ENCODE measurements around the gene SLC25A51.

Gene SLC25A51

DNA sequence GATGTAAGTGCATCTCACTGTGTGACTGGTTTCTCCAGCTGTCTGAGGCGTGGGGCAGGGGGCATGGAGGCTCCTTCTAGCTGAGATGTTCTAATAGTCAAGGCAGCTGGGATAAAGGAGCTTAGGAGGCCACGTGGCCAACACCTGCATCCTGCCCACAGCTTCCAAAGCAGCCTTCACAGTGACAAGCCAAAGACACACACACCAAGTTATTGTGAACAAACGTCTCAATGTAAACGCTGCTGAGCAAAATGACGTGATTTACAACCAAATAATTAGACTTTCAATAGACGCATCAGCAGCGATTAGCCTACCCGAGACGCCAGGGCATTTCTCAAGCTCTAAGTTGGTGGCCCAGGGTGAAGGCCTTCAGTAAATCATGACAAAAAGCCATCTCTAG, 23.2 kb upstream of the SLC25A51 start:
- H3K9me3 Mint-ChIP-seq, result no peaks in the 10 kb centered on the region
- no peaks in the 10 kb centered on the region for H3K27me3 Mint-ChIP-seq (ENCODE audit: low read depth)
- no peaks in the 10 kb centered on the region for H3K36me3 Mint-ChIP-seq (ENCODE audit: low read depth)
- no peak overlapping the region for H3K4me3 Mint-ChIP-seq
- no peak overlapping the region for H3K27ac Mint-ChIP-seq
- no peaks in the 10 kb centered on the region for H3K4me1 Mint-ChIP-seq (ENCODE audit: low read depth)

DNA sequence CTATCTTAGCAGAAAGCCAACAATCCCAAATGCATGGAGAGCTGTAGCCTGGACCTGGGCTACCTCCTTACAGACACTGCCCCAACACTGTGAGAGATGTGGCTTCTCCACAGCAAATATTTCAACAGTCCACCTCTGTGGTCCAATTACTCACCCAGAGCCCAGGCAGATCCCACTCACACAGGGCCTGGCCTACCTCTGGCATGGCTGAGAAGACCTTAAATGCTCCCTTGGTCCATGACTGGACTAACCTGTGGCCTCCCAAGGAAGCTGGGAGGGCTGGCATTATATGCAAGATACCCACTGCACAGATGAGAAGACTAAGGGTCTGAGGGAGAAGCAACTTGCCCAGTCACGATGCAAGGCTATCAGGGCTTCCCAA, 22.8 kb upstream of the SLC25A51 start:
- Mint-ChIP-seq H3K27ac (no peak overlapping the region), H3K4me3 (no peak overlapping the region), H3K4me1 (ENCODE audit: low read depth) (no peaks in the 10 kb centered on the region)

DNA sequence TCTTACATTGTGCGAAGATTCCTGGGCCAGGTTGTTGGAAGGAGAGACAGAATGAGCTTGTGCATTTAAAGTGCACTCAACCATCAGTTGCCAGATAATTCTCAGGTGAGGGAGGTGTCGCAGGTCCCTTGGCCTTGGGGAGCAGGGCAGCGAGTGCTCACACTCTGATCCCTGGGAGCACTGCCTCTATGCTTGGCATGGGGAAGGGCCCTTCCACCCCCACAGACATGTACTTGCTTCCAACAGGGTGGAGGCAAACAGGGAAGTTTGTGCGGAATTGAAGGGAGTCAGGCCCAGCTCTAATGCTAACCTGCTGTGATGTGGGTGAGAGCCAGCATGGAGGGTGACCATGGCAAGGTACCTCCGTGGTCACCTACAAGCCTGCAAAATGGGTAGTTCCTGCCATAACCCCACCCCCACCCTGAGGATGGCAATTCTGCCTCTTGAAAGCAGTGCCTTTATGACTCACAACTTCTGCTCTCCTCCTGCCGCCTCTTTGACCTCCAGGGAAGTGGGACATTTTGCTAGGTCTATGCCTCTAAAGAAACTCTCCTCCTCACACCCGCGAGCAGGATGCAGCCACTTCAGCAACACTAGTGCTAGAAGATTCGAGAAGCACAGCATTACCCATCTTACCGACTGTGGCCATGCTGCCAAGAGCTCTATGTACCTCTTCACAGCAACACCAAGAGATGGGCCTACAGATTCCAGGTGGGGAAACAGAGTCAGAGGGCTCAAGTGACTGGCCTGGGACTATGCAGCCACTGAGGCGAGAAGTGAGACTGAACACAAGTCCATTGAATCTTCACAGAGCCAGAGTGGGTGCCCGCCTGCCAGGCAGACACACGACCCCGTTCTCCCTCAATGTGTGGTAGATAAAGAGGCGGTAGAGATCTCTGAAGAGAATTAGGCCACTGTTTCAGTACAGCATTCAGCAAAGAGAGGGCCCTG, 22.1 kb upstream of the SLC25A51 start:
- Mint-ChIP-seq H3K27ac (no peak overlapping the region), H3K9me3 (no peaks in the 10 kb centered on the region), H3K4me3 (no peak overlapping the region), H3K4me1 (ENCODE audit: low read depth) (no peaks in the 10 kb centered on the region), H3K36me3 (ENCODE audit: low read depth) (no peaks in the 10 kb centered on the region), H3K27me3 (ENCODE audit: low read depth) (no peaks in the 10 kb centered on the region)

More for the DNA sequence above, 22.8 kb upstream of the SLC25A51 start:
- no peaks in the 10 kb centered on the region for H3K27me3 Mint-ChIP-seq (ENCODE audit: low read depth)
- no peaks in the 10 kb centered on the region for H3K9me3 Mint-ChIP-seq
- no peaks in the 10 kb centered on the region for H3K36me3 Mint-ChIP-seq (ENCODE audit: low read depth)

DNA sequence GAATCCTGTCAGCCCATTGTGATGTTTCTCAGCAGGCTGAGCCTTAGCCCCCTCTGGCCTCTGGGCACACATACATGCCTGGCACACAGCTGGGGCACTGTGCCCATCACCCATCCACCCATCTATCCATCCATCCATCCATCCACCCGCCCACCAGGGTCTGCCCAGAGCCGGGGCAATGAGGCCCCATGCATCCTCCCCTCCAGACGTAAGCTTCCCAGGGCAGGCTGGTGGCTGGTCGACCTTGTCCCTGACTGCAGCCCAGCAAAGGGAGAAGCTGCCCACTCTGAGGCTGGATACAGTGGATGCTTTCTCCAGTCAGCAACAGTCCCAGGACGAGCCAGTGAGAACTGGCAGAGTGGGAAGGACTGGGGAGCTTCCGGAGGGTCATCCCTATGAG, 21.1 kb upstream of the SLC25A51 start:
- Mint-ChIP-seq H3K4me1 (ENCODE audit: low read depth) (no peaks in the 10 kb centered on the region), H3K27ac (no peak overlapping the region), H3K27me3 (ENCODE audit: low read depth) (no peaks in the 10 kb centered on the region), H3K9me3 (no peaks in the 10 kb centered on the region), H3K36me3 (ENCODE audit: low read depth) (no peaks in the 10 kb centered on the region), H3K4me3 (no peak overlapping the region)

DNA sequence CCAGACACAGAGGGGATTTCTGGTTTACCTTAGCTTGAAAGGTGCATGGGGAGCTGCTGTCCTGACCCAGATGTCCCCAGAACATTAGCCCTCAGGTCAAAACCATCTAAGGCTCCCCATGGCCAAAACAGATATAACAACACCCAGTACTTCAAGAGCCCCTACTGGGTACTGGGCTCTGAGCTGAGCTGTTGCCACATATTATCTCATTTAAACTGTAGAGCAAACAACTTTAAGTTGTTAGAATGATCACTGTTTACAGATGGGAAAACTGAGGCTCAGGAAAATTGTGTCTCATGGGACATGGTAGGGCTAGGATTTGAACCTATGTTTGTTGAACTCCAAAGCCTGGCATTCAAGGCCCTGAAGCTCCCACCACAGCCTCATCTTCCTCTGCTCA, 20.6 kb upstream of the SLC25A51 start:
- no peaks in the 10 kb centered on the region for H3K4me1 Mint-ChIP-seq (ENCODE audit: low read depth)
- no peaks in the 10 kb centered on the region for H3K27me3 Mint-ChIP-seq (ENCODE audit: low read depth)
- no peak overlapping the region for H3K4me3 Mint-ChIP-seq
- no peak overlapping the region for H3K27ac Mint-ChIP-seq
- H3K36me3 Mint-ChIP-seq (ENCODE audit: low read depth), result no peaks in the 10 kb centered on the region
- no peaks in the 10 kb centered on the region for H3K9me3 Mint-ChIP-seq

DNA sequence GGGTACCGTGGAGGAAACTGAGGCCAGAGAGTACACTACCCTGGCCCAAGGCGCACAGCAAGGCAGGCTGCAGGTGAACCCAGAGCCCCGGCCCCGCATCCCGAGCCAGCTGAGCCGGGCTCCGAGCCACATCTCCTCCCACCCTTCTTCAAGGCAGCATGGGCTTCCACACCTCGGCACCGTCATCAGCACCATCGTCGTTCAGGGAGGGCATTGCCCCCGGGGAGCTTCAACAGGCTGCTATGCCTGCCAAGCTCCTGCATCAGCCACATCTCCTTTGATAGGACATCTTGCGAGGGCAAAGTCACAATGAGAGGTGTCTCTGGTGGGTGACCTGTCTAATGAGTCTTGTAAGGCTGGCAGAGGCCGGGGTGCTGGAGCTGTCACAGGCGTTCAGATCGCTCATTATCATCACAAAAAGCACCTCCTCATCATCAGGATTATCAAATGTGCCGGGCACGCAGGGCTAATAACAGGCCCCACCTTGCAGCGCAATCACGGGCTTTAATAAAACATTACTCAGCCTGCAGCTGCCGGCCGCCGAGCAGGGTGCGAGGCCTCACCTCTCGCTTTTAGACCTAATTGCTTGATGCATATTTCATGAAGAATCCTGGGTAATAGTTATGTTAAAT, 20.0 kb upstream of the SLC25A51 start:
- Mint-ChIP-seq H3K4me3 (no peak overlapping the region), H3K36me3 (ENCODE audit: low read depth) (no peaks in the 10 kb centered on the region), H3K9me3 (no peaks in the 10 kb centered on the region), H3K4me1 (ENCODE audit: low read depth) (no peaks in the 10 kb centered on the region), H3K27ac (no peak overlapping the region), H3K27me3 (ENCODE audit: low read depth) (no peaks in the 10 kb centered on the region)

DNA sequence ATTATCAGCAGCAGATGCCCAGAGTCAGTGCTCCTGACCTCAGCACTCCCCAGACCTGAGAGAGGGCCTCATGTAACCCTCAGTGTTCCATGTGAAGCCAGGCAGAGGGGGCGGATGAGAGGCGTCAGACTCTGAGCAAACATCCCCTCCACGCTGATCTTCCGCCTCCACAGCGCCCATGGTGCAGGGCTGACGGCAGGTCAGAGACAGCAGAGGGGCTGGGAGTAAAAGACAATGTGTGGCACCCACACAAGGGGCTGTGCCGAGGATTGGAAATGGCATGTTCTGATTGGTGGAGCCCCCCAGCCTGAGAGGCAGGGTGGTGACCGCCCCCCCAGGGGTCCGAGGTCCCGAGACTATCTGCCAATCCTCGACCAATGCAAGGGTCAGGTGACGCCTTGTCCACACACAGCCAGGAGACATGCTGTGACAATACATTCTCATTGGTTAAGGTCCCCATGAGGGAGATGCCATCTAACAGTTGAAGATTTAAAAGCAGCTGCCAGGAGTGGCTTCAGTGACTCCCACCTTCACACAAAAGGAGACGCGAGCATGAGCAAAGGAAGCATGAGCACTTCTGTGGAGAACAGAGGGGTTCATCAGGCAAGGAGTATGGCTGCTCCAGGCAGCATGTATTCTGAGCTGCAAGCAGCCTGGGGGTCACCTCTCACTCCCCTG, 19.3 kb upstream of the SLC25A51 start:
- no peaks in the 10 kb centered on the region for H3K9me3 Mint-ChIP-seq
- H3K36me3 Mint-ChIP-seq (ENCODE audit: low read depth), result no peaks in the 10 kb centered on the region
- no peak overlapping the region for H3K4me3 Mint-ChIP-seq
- H3K4me1 Mint-ChIP-seq (ENCODE audit: low read depth), result no peaks in the 10 kb centered on the region
- H3K27me3 Mint-ChIP-seq (ENCODE audit: low read depth), result no peaks in the 10 kb centered on the region
- H3K27ac Mint-ChIP-seq, result no peak overlapping the region

DNA sequence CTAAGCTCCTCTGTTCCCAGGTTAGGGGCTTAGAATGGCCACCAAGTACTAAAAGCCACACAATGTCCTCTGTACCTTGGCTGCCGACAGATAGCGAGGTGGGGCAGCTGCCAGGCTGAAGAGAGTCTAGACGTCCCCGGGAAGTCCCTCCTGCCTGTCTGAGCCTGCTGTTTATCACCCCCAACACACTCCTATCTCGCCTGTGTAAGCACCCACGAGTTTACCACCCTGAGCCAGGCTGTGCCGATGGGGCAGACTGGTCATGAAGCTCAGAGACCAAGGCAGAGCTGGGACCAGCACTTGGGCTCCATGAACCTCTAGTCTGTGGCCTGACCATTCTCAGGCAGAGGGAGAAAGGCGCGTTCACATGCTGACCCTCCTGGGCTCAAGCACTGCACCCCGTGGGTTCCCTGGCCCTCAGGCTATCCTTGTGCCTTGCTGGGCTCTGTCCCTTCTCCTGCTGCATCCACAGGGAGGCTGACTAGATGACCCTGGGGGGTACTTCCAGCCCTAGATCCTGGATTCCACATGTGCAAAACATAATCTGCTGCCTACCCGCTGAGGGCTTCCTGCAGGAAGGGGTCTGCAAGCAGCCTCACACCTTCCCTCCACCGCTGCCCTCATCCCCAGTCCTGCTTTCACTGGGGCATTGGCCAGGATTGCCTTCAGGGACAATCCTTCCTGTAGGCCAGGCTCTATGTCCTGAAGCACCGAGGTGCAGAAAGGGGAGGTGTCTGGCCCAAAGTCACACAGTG, 18.6 kb upstream of the SLC25A51 start:
- H3K36me3 Mint-ChIP-seq (ENCODE audit: low read depth), result no peaks in the 10 kb centered on the region

DNA sequence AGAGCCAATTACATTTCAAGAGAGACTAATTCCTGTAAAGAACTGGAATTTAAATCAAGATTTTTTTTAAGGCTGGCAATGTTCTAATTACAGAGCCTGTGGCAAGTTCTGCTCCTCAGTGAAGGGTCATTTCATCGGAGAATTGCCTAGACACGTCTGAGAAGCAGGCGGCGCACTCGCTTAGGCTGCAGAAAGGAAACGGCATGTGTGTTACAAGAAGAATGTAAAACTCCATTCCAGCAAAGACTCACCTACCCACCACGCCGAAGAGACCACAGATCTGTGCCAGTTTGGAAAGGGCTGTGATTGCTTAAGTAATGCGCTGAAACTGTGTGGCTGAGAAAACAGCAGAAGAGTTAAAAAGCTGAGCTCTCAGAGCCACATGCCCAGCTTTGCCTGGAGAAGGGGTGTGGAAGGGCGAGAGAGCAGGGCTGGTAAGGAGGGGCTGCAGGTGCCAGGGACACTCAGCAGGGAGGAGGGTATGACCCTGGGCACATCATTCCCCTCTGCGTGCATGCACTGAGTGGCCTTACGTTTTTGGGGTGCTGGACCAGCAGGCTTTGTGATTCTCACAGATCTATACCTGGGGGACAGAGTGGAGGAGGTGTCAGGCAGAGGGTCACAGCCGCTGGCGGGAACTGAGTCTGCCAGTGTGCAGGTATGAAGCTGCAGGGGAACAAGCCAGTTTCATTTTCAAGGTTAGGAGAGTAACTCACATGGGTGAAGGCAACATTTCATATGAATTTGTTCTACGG, 17.8 kb upstream of the SLC25A51 start:
- H3K4me1 Mint-ChIP-seq (ENCODE audit: low read depth), result no peaks in the 10 kb centered on the region
- no peak overlapping the region for H3K4me3 Mint-ChIP-seq
- no peaks in the 10 kb centered on the region for H3K27me3 Mint-ChIP-seq (ENCODE audit: low read depth)
- no peaks in the 10 kb centered on the region for H3K36me3 Mint-ChIP-seq (ENCODE audit: low read depth)
- no peak overlapping the region for H3K27ac Mint-ChIP-seq
- no peaks in the 10 kb centered on the region for H3K9me3 Mint-ChIP-seq

More for the DNA sequence above, 18.6 kb upstream of the SLC25A51 start:
- no peaks in the 10 kb centered on the region for H3K4me1 Mint-ChIP-seq (ENCODE audit: low read depth)
- no peaks in the 10 kb centered on the region for H3K27me3 Mint-ChIP-seq (ENCODE audit: low read depth)
- no peak overlapping the region for H3K4me3 Mint-ChIP-seq
- no peak overlapping the region for H3K27ac Mint-ChIP-seq
- H3K9me3 Mint-ChIP-seq, result no peaks in the 10 kb centered on the region

DNA sequence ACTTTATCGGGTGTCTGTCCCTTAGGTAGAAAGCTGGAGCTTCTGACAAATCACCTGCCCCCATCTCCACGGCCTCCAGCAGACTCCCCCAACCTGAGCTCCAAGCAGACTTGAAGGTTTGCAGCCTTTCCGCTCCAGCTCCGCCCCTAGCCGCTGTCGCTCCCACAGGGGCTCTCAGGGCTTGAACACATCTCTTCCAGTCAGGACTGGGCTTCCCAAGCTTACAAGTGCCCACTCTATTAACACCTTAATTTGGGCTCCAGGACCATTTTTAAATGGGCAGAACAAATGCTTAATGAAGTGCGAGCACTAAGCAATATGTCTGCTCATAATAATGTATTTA, 17.2 kb upstream of the SLC25A51 start:
- H3K36me3 Mint-ChIP-seq (ENCODE audit: low read depth), result no peaks in the 10 kb centered on the region
- no peaks in the 10 kb centered on the region for H3K27me3 Mint-ChIP-seq (ENCODE audit: low read depth)
- no peaks in the 10 kb centered on the region for H3K9me3 Mint-ChIP-seq
- H3K27ac Mint-ChIP-seq, result no peak overlapping the region
- H3K4me3 Mint-ChIP-seq, result no peak overlapping the region
- no peaks in the 10 kb centered on the region for H3K4me1 Mint-ChIP-seq (ENCODE audit: low read depth)

DNA sequence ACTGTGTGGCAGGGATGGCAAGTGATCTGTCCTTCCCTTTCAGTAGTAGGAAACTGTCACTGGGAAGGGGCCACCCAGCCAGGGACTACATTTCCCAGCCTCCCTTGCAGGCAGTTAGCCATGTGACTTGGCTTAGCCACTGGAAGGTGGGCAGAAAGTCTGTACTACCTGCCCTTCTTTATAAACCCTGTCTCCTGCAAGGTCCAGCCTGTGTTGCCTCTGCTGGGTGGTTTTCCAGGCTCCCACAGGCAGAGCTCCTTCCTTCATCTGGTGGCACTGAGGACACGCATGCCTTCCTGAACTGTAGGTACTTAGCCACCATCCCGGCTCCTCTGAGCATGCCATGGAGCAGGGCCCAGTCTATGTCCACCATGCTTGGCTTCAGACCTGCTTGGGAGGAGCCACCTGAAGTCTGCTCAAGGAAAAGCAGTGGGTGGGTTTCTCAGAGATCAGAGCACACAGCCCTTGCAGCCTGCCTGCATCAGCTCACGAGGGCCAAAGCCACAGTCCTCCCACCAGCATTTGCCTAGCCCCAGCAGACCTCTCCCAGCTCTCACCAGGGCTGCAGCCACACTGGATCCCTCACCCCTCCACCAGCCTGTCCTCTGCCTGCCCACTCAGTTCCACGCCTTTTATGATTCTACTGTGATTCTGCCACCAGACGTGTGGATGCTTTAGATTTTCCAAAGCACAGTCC, 16.7 kb upstream of the SLC25A51 start:
- Mint-ChIP-seq H3K27ac (no peak overlapping the region), H3K27me3 (ENCODE audit: low read depth) (no peaks in the 10 kb centered on the region), H3K4me1 (ENCODE audit: low read depth) (no peaks in the 10 kb centered on the region), H3K36me3 (ENCODE audit: low read depth) (no peaks in the 10 kb centered on the region), H3K9me3 (no peaks in the 10 kb centered on the region), H3K4me3 (no peak overlapping the region)

DNA sequence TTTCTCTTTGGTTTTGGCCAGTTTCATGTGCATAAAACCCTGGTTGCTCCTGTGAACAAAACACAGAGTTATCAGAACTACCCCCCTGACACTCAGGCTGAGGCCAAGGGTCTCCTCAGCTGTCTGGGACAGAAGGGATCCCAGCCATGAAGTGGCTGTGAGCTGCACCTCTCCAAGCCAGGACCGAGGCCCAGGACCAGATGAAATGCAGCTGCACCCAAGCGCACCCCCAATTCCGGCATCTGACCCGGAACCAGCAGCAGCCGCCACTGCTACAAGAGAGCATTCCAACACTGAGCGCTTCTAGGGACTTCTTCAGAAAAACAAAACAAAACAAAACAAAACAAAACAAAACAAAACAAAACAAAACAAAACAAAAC, 16.0 kb upstream of the SLC25A51 start:
- Mint-ChIP-seq H3K4me1 (ENCODE audit: low read depth) (no peaks in the 10 kb centered on the region), H3K36me3 (ENCODE audit: low read depth) (no peaks in the 10 kb centered on the region), H3K27me3 (ENCODE audit: low read depth) (no peaks in the 10 kb centered on the region), H3K9me3 (no peaks in the 10 kb centered on the region), H3K27ac (no peak overlapping the region), H3K4me3 (no peak overlapping the region)

DNA sequence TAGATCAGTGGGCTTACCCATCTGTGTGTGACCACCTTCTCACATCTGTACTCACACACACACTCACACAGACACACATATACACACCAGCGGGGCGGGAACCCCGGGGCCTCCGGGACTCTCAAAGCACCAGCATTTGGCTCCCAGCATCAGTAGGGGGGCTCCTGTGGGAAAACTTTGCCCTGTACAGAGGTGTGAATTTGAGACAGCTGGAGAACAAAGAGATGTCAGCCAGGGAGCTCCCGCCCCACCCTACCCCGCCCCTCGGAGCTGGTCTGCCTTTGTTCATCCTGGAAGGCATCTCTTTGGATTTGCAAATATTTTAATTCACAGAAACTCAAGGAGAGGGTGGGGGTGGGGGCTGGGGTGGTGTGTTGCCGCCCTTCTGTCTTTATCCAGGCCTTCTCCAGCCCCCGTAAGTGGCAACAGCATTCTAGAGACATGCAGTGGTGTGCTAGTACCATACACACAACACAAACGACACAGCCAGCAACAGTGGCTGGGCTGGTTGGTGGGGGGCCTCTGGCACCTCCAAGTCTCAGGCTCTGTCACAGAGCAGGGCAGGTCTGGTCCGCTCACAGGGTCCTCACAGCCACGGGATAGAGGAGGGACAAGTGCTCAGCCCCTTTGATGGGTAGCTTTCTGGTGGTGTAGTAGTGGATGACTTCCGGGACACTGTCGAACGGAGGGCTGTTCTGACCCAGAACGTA, 15.5 kb upstream of the SLC25A51 start:
- Mint-ChIP-seq H3K27me3 (ENCODE audit: low read depth) (no peaks in the 10 kb centered on the region), H3K9me3 (no peaks in the 10 kb centered on the region), H3K4me1 (ENCODE audit: low read depth) (no peaks in the 10 kb centered on the region), H3K36me3 (ENCODE audit: low read depth) (no peaks in the 10 kb centered on the region), H3K4me3 (no peak overlapping the region), H3K27ac (no peak overlapping the region)

All from T-helper 1 cell treated with Interleukin-12 subunit alpha and Interleukin-12 subunit beta and Interleukin-4 antibody, amounts not matched to agents 30 μg/mL and 1 μg/mL, for 36 hours (primary cell).